Activated CD8-positive, alpha-beta memory T cell treated with anti-CD3 and anti-CD28 coated beads, Interleukin-2, amount 50 U/mL, for 1 hour (primary cell): ENCODE data around the gene ZNF436.

Experiments
- DNase-seq: peaks from one replicate; pipeline ENCODE4 v3.0.0-alpha.2; 2020; ENCODE audit errors: extremely low read depth

The ZNF436 gene

GRCh38 chr1:23366598-23366997, 3.0 kb downstream of the ZNF436 start:
- DNase-seq, result no peak

DNA sequence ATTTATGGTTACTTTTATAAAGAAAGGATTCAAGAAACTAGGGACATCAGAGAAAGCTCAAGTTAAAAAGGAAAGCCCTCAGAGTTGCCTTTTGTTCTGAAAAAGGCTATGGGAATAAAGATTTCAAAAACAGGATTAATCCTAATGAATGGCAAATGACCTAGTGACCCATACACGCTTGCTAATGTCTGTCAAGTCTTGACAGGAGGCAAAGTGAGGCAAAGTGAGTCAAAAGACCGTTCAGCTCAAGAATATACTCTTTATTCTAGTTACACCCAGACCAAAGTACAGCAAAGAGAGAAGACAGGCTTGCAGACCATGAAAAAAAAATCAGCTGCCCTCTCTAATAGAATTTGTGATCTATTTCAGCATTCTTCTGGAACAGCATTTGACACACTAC, 3.5 kb downstream of the ZNF436 start:
- no peak for DNase-seq

GRCh38 chr1:23362218-23362713, 7.4 kb downstream of the ZNF436 start:
- DNase-seq, result no peak

- DNase-seq, result no peak
Measured at GRCh38 chr1:23358310-23358875, 11.2 kb downstream of the ZNF436 start.

GRCh38 chr1:23357138-23357908, 12.3 kb downstream of the ZNF436 start:
- DNase-seq, result no peak

DNA sequence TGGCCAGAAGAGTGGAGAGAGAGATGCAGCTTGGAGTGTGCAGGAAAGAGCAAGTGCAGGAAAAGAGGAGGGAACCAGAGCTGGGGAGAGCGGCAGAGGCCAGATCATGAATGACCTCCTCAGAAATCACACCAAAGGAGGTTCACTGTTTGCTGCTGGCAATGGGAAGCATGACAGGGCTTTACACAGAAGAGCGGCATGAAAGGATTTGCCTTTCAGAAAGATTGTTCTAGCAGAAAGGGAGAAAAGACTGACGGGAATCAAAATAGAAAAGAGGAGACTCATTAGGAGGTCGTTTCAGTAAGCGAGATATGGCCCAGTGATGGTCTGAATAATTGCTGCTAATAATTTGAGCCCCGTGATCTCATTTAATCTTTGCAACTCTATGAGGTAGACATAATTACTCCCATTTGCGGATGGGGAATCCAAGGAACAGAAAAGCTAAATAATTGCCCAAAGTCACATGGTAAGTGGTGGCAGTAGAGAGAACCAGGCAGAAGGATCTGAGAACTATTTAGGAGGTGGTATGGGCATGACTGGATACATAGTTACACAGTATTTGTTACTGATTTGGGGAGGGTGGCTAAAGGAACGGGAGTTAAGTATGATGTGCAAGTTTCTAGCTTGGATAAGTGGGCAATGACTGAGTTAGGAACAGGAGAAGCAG, 13.0 kb downstream of the ZNF436 start:
- no peak for DNase-seq

GRCh38 chr1:23354245-23354644, 15.4 kb downstream of the ZNF436 start:
- DNase-seq, result no peak

GRCh38 chr1:23352096-23352695, 17.4 kb downstream of the ZNF436 start:
- DNase-seq, result no peak

DNA sequence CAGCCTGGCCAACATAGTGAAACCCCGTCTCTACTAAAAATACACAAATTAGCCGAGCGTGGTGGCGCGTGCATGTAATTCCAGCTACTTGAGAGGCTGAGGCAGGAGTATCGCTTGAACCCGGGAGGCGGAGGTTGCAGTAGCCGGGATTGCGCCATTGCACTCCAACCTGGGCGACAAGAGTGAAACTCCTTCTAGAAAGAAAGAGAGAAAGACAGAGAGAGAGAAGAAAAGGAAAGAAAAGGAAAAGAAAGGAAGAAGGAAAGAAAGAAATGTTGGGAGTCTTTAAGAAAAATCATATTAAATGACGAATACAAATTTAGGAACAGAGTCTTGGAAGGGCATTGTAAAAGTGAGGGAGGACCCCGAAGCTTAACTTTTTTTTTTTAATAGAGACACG, 23.7 kb downstream of the ZNF436 start:
- no peak for DNase-seq

GRCh38 chr1:23344987-23345472, 24.6 kb downstream of the ZNF436 start:
- no peak for DNase-seq

DNA sequence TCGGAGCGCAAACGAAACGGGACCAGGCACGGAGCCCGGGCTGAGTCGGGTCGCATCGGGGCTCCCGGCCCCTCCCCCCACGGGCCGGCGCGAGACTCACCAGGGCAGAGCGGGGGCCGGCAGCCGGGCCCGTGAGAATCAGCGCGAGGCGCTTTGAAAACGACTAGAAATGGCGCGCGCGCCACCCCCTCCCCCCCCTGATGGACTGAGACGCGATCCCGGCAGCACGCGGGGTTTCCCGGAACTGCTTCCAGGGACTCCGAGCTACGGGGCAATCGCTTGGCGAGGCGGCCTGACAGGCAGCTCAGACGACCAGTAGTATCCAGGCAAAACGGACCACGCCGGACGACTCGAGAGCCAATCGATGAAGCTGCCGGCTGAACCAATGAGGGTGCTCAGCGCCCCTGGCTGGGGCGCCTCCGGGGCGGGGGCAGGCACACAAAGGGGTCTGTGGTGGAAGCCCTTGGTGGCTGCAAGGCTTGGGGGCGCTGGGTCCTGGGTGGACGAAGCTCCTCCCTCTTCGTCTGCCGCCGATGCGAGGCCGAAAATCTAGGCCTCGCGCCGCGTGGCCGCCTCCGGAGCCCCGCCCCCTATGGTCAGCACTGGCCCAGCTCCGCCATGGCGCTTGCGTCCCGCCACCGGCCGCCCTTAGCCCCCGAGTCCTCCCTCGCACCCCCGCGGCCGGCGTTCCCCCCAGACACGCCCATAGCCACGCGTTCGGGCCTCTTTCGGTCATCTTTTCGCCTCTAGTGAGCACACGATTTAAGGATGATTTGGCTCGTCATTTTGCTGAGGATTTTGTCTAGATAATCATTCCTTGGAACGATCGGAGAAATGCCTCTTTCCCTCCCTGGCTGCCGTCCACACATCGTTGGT, 25.3 kb downstream of the ZNF436 start, which contains the start of gene HNRNPR:
HNRNPR (minus strand) TSS at position 174 of the 876 bp plus-strand sequence. CDS start 3,276 bp downstream, outside the sequence.
- peak; percentile 95 for DNase-seq

- no peak for DNase-seq
Measured at GRCh38 chr1:23343221-23344110, 26.2 kb downstream of the ZNF436 start.

DNA sequence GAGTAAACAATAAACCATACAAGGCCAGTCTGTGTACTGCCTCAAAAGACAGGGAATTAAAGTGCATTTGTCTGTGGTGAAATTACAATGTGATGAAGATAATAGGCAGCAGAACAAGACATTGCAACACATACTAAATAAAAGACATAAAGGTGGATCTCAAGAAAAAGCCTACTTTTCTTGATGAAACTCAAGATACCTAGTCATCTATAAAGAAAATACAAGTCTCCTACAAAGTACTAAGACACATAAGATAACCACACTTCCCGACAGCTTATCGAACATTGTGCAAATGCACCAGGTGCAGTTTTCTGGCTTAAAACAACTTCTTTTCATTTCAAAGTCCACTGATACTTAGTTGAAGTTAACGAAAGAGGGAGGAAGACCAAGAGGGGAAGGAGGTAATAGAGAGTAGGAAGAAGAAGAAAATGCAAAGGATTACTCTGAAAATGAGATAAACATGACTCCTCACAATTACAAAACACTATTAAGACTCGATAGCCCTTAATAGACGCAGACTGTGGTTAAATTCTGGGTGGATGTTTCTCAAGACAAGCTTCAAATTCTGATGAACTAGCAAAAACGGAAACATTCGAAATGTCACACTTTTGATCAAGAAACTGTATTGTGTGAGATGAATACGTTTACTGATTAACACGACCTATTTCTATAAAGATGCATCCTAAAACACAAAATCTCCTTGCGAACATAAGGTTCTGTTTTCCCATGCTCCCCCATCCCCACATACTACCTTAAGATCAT, 27.5 kb downstream of the ZNF436 start:
- no peak for DNase-seq

- no peak for DNase-seq
Measured at GRCh38 chr1:23339632-23340031, 30.0 kb downstream of the ZNF436 start.

DNA sequence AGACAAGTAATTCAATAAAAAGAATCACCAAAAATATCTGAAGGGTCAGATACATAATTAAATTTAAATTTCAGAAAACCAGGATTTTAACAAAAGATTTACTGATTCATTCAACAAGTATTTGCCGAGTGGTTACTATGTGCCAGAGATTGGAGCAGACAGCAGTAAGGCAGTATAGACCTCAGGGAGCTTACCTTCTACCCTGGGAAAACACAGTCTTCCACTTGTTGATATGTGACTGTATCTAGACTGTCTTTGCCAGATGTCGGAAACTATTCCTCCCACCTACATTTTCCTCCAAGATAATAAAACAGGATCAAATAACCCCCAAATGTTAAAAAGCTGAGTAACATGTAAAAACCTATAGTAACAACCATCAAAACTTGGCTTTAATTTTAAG, 31.8 kb downstream of the ZNF436 start:
- DNase-seq, result no peak

- DNase-seq, result no peak
Measured at GRCh38 chr1:23331713-23332112, 37.9 kb downstream of the ZNF436 start.

DNA sequence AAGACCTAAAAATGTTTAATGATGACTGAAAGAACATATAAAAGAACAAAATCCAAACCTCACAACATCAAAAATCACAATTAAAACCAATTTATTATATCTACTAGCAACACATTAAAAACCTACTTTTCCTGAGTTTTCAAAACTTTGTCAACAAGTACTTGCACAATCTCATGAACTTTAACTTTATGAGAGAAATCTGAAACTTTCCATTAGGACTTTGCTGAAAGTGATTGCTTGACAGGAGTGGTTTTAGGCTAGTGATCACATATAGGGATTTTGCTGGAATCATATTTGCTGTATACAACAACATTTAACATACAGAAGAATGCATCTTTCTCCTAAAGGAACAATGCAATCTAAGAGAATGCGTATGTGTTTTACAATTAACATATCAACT, 38.8 kb downstream of the ZNF436 start:
- no peak for DNase-seq

DNA sequence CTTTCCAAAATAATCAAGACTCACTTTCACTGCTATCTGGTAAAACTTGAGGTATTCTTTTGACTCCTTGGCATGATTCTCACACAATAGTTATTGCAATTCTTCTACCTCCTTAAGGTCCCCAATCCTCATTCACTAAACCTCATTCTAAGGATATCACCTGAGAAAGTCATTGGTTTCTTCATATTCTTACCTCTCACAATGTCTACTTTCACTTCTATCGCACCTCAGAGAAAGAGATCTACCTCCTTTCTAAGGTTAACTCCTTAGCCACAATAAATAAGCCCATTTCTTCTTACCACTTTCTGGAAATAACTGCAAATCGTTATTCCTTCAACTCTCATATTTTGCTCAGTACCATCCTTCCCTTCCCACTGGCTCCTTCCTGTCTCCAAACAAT, 44.2 kb downstream of the ZNF436 start:
- DNase-seq, result no peak

DNA sequence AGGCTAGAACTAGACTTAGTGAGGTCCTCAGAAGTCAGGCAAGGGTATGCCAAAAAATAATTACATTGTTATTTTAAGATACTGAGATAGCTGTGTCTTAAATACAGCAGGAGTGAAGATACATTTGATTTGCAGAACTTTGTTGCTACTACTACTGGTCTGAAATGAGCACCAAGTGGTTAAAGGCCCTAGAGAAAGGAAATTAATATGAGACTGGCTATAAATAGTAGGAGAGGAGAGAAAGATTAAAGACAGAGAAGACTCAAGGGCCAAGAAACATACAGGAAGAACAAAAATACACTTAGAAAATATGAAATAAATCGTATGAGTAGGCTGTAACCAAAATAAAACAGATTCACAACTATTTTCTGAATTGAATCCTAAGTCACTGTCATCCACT, 46.9 kb downstream of the ZNF436 start:
- no peak for DNase-seq
